ENCODE data around the gene DLX5. TPM values are rescaled to one million over a fixed set of nuclear protein-coding genes. Genes with fewer than 3 reads are reported as not detected.

The DLX5 gene
- polyA plus RNA-seq, 1 experiment, result not detected

DNA sequence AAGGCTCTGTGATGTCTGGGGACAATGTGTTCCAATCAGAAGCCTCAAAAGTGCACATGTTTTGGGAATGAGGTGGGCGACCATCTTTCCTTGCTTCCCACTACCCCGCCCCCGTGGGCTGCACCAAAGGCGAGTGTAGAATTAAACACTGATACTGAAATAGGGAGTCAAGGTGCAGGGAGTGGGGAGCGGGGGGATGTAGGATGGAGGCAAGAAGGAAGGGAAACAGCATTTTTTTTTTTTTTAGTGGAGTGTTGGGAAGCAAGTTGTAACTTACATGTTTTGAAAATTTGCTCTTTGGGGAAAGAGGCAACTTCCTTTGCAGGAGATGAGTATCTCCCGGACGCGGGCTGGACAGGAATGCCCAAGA lies 484 bp upstream of the DLX5 start:
- no peak for DNase-seq (ENCODE audit: low read depth)
- Histone ChIP-seq H3K27me3 (ENCODE audit: control insufficient read depth, insufficient read depth, low read length) (peaks cover 37% of the 10 kb centered on the region), H3K4me3 (ENCODE audit: low read depth, low read length) (no peak overlapping the region), H3K36me3 (ENCODE audit: control insufficient read depth, insufficient read depth, low read length) (no peaks in the 10 kb centered on the region)
- CTCF ChIA-PET, result interaction anchor here (3.2 kb wide), 1 partner anchor 1107 kb away, joined by 57 read pairs; no protein-coding TSS in a partner anchor
- TF ChIP-seq, protein P1, sequence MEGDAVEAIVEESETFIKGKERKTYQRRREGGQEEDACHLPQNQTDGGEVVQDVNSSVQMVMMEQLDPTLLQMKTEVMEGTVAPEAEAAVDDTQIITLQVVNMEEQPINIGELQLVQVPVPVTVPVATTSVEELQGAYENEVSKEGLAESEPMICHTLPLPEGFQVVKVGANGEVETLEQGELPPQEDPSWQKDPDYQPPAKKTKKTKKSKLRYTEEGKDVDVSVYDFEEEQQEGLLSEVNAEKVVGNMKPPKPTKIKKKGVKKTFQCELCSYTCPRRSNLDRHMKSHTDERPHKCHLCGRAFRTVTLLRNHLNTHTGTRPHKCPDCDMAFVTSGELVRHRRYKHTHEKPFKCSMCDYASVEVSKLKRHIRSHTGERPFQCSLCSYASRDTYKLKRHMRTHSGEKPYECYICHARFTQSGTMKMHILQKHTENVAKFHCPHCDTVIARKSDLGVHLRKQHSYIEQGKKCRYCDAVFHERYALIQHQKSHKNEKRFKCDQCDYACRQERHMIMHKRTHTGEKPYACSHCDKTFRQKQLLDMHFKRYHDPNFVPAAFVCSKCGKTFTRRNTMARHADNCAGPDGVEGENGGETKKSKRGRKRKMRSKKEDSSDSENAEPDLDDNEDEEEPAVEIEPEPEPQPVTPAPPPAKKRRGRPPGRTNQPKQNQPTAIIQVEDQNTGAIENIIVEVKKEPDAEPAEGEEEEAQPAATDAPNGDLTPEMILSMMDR (IDR thresholded peaks at IDR 0.05; ENCODE audit: insufficient read depth, low read depth, low read length), result no peak
- POLR2A ChIA-PET, result no interaction called here

DNA sequence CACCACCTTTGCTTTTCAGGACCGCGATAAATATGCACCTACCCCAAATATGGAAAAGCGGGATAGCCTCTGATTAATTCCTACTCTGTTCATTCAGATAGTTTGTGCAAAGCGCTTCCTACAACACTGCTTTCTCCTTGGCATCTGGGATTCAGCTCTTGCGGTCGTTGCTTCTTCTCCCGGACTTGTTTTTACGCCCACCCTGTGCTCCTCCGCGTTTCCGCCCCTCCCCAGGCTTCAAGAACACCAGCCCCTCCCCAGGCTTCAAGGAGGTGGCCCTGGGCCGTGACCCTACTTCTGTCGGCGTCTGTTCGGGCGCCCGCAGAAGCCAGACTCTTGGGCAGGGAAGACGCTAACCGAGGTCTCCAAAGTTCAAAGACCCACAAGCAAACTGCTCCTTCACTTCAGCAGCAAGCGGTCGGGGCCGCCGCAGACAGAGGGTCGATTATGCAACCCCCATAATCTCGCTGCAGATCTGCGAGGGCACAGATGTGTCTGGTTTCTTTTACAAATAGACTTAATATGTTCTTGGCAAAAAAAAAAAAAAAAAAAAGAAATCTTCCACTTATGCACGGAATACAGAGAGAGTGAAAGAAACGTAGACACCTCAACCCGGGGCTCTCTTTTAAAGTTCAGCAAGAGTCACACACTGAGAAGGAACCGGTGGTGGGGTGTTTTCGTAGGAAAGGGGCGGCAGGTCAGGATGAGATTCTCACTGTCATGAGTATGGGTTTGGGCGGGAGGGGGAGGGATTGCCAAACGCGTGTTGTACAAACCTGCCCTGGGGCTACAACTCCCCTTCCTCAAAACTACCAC lies 1.9 kb downstream of the DLX5 start:
- CTCF ChIA-PET, result interaction anchor here (1.5 kb wide), 1 partner anchor 8 kb away, joined by 5 read pairs; no protein-coding TSS in a partner anchor
- peaks cover 41% of the 10 kb centered on the region for H3K27me3 ChIP-seq (ENCODE audit: control insufficient read depth, insufficient read depth, low read length)
- H3K36me3 ChIP-seq (ENCODE audit: control insufficient read depth, insufficient read depth, low read length), result no peaks in the 10 kb centered on the region
- POLR2A ChIA-PET, result no interaction called here
- H3K4me3 ChIP-seq (ENCODE audit: low read depth, low read length), result no peak overlapping the region
- TF ChIP-seq, protein P1 (IDR thresholded peaks at IDR 0.05; ENCODE audit: insufficient read depth, low read depth, low read length), result no peak
- DNase-seq (ENCODE audit: low read depth), result no peak

DNA sequence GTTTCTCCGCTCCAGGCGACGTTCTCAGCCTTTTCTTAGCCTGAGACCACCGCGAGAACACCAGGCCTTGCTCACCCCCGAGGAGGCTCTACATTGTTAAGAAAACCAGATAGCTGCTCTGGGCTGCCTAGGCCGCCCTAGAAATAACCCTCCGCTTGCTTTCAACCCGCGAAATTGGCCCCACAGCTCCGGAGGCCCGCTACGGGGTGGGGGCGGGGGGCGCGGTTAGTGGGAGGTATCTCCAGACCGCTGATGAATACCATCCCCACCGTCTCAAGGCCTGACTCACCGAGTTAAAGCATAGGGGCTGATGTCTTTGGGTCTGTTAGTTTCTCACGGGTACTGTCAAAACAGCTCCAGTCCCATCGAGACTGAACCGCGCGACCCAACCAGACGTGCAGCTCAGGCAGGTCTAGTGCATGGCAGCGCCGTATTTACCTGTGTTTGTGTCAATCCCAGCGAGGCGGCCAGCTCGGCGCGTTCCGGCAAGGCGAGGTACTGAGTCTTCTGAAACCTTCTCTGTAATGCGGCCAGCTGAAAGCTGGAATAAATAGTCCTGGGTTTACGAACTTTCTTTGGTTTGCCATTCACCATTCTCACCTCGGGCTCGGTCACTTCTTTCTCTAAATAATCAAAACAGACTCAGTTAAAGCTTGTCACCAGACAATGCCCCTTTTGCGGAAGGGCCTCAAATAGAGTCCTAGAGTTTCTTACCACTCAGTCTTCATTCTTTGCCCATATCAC lies 2.7 kb downstream of the DLX5 start:
- ChIA-PET CTCF (interaction anchor here (0.8 to 2.1 kb wide), 3 partner anchors 8 to 947 kb away, joined by 3 to 7 read pairs (median 5); no protein-coding TSS in a partner anchor), POLR2A (no interaction called here)
- Histone ChIP-seq H3K4me3 (ENCODE audit: low read depth, low read length) (no peak overlapping the region), H3K36me3 (ENCODE audit: control insufficient read depth, insufficient read depth, low read length) (no peaks in the 10 kb centered on the region), H3K27me3 (ENCODE audit: control insufficient read depth, insufficient read depth, low read length) (peaks cover 46% of the 10 kb centered on the region)
- TF ChIP-seq, protein P1 (IDR thresholded peaks at IDR 0.05; ENCODE audit: insufficient read depth, low read depth, low read length), result no peak
- no peak for DNase-seq (ENCODE audit: low read depth)

DNA sequence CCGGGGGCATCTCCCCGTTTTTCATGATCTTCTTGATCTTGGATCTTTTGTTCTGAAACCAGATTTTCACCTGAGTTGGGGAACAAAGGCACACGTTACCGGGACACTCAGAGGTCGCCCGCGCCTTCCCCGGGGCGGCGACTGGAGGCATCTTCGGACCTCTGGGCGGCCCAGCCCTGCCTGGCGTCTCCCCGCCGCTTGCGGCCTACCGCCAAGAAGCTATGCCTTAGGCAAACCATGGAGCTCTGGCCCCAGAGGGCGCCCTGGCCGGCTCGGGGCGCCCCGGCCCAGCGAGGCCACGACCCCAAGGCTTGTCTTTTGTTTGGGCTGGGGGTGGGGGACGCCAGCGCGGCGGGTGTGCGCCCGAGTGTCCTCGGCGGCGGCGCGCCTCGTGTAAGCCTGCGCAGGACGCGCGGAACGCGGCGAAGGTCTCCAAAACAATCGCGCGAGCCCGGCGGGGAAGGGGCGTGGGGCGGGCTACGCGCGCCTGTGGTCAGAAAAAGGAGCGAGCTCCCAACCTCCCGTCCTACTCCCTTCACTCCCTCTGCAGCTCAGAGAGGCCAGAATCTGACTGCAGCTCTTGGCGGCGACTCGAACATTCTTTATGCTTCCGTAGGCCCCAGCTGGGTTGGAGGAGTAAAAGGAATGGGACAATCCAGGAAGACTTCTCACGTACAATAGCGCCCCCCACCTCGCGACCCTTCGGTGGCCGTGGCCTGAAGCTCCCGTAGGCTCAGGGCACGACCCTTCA lies 3.5 kb downstream of the DLX5 start:
- H3K4me3 ChIP-seq (ENCODE audit: low read depth, low read length), result no peak overlapping the region
- CTCF ChIA-PET, result interaction anchor here (0.8 to 2.1 kb wide), 3 partner anchors 9 to 946 kb away, joined by 3 to 7 read pairs (median 5); no protein-coding TSS in a partner anchor
- DNase-seq (ENCODE audit: low read depth), result no peak
- H3K27me3 ChIP-seq (ENCODE audit: control insufficient read depth, insufficient read depth, low read length), result peaks cover 49% of the 10 kb centered on the region
- TF ChIP-seq, protein P1 (IDR thresholded peaks at IDR 0.05; ENCODE audit: insufficient read depth, low read depth, low read length), result no peak
- POLR2A ChIA-PET, result no interaction called here
- H3K36me3 ChIP-seq (ENCODE audit: control insufficient read depth, insufficient read depth, low read length), result no peaks in the 10 kb centered on the region
